HG03442 (cell line): ENCODE results near the gene RUFY3.
"Not testable (repeated sequence)": the region's sequence is repeated elsewhere in the genome, so short reads cannot be mapped to it uniquely, and the experiment has no call there.

Experiments
- ATAC-seq: cut with Tn5 transposase; IDR thresholded peaks from one replicate; pipeline ENCODE4 v1.9.1; 2021; ENCODE audit warnings: mild to moderate bottlenecking, moderate library complexity; ENCODE audit not compliant: unreplicated experiment

The RUFY3 gene

GRCh38 chr4:70838666-70839588, 117.2 kb downstream of the RUFY3 start:
- peak; percentile 47 for ATAC-seq

- peak; percentile 58 for ATAC-seq
Measured at GRCh38 chr4:70839589-70840093, 117.9 kb downstream of the RUFY3 start, which contains the start of gene GRSF1. Gene GRSF1, minus strand, starts transcription at chr4:70839890. Its CDS starts 63 bp downstream, at chr4:70839827.

GRCh38 chr4:70840137-70840536, 118.4 kb downstream of the RUFY3 start:
- ATAC-seq = not testable (repeated sequence)

- not testable (repeated sequence) for ATAC-seq
Measured at GRCh38 chr4:70840631-70841030, 118.9 kb downstream of the RUFY3 start.

- ATAC-seq = no peak
Measured at GRCh38 chr4:70841211-70841610, 119.4 kb downstream of the RUFY3 start.

- ATAC-seq = no peak
Measured at GRCh38 chr4:70841951-70842350, 120.2 kb downstream of the RUFY3 start.

GRCh38 chr4:70842761-70843435, 121.1 kb downstream of the RUFY3 start:
- peak; percentile 33 for ATAC-seq

GRCh38 chr4:70844180-70844579, 122.4 kb downstream of the RUFY3 start:
- ATAC-seq = peak; percentile 25

- ATAC-seq = no peak
Measured at GRCh38 chr4:70849291-70849690, 127.5 kb downstream of the RUFY3 start.

- ATAC-seq = no peak
Measured at GRCh38 chr4:70855464-70855863, 133.7 kb downstream of the RUFY3 start.
